HG03571 (cell line): ENCODE data around the gene HPF1.
A peak's percentile ranks its signal among the peaks of the same experiment; 100 is the strongest.
"Not testable (repeated sequence)": the region's sequence is repeated elsewhere in the genome, so short reads cannot be mapped to it uniquely, and the experiment has no call there.

Experiments used
- ATAC-seq: cut with Tn5 transposase; IDR thresholded peaks from one replicate; pipeline ENCODE4 v1.9.1; 2021; ENCODE audit not compliant: unreplicated experiment

The HPF1 gene

DNA sequence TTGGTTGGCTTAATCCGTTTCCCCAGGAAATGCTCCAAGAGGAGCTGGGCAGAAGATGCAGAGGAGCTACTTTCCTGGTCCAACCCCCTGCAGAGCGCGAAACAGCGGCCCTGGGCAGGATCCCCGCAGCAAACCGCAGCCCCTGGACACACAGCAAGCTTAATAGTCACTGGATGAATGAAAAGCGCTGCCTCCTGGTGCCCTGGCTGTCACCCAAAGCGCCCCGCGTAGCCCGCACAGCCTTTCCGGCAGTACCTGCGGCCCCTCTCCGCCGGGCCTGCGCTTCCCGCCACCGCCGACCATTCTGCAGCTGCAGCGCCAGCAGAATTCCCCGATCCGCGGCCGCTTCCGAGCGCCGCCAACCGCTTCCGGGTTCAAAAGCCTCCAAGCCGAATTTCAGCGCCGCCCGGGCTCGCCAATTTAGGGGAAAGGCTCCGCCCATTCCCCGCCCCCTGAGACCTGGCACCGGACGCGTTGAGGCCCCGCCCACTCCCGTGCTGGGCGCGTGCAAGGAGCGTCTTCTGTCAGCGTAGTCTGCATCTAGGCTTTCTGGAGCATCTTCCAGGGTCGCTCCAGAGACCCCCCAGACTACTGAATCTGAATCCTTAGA, at the start of gene HPF1:
Gene HPF1 (minus strand): TSS at position 370 of the 610 bp plus-strand sequence. CDS start 67 bp downstream, at position 303.
- ATAC-seq = peak; percentile 92

DNA sequence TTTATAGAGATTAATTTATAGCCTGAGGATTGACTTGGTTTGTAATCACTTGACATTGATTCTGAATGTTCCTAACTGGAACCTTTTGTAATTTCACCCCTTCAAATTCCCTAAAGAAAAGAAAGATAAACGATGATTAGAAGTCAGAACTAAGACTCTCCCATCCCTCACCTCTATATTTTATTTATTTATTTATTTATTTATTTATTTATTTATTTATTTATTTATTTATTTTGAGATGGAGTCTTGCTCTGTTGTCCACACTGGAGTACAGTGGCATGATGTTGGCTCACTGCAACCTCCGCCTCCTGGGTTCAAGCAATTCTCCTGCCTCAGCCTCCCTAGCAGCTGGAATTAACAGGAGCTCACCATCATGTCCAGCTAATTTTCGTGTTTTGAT, 49.0 kb upstream of the HPF1 start:
- ATAC-seq = not testable (repeated sequence)

DNA sequence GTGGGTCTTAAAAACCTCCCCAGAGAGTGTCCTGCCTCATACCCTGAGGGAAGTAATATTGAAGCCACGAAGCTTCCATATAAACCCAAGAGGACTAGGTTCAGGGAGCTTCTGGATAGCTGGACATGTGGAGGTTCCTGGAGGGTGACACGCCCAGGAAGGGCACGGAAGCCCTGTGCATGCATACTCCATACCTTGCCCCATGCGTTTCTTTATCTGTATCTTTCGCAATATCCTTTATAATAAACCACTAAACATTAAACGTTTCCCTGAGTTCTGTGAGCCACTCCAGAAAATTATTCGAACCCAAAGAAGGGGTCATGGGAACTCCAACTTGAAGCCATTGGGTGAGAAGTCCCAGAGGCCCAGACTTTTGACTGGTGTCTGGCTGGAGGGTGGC, 45.7 kb upstream of the HPF1 start:
- no peak for ATAC-seq

DNA sequence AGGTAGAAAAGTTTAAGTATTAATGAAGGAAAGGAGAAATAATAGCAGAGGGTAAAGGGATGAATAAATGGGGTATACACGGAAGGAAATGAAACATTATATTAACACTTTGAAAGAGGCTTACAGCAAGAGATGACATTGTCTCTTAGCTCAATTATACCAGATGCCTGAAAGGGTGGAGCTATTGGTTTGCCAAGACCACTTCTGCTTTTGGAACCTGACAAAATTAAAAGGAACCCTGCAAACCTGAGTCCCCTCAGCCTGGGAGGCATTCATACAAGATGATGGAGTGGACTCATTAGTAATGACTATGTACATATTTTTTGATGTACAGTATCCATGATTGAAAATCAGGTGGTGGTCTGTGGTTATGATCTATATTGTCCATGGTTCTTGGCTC, 45.1 kb upstream of the HPF1 start:
- ATAC-seq = no peak

DNA sequence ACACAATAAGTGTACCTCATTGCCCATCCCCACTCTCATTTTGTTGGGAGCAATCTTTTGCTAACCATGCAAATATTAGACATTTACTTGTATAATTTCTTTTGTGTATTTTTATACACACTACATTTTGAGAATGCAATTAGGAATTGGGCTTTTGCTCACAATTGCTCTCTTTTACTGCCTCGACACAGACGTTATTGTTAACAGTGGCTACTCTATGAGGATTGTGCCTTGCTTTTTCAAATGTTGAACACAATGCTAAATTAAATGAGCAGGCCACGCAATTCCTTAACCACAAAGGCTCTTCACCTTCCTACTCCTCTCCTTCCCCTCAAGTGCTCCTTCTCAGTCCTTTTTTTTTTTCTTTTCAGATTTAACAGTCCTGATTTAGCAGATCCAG, 42.8 kb upstream of the HPF1 start:
- no peak for ATAC-seq

DNA sequence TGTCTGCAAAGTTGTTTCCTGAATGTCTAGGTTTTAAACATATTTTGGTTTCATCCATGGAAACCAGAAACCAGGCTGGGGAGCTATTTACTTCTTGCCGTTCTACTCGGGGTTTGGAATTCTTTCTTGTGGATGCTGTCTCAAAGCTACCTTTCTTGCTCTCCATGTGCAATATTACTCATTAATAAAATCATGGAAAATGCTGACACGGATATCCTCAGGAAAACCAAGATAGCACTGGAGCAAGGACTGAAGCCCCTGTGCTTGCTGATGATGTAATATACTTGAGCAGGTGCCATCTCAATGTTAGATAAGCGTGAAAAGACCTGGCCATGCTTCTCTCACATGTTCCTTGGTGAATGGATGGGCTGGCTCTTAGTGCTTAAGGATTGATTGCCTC, 41.5 kb upstream of the HPF1 start:
- no peak for ATAC-seq

DNA sequence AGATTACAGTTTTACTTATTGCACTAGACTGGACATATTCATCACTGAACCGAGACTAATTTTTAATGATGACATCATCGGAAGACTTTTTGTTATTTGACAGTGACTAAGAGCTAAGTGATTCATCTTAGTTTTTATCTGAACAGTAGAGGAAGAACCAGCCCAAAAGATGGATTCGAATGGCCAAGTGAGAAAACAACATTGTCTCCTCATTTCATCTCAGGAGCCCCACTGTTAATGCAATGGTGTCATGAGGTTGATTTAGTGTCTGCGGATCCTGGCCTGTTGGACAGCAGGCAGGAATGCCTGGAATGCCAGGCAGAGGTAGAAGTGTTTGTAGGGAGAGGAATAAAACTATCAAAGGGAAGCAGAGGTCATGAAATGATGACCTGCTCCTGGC, 37.8 kb upstream of the HPF1 start:
- ATAC-seq = no peak

DNA sequence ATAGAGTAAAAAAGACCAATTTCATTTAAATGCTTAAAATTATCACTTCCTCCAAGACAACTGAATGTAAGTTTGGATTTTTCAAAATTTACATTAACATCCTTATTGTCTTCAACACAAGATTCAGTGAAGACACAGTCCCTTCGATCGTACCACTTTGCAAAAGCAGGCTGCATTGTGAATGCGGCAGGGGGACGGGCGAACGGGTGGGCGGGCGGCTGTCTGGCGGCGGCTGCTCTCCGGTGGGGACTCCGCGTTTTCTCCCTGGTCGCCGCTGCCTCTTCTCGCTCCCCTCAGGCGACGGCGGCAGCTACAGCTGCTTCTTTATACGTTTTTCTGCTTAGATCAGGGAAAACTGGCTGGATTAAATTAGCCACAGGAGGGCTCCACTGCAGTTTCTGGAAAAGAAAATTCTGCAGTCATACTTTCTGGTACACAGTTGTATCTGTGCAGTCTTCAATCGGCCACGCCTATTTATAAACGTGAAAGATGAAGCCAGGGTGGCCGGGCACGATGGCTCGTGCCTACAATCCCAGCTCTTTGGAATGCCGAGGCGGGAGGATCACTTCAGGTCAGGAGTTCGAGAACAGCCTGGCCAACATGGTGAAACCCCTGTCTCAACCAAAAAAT, 33.9 kb upstream of the HPF1 start:
- ATAC-seq = no peak

DNA sequence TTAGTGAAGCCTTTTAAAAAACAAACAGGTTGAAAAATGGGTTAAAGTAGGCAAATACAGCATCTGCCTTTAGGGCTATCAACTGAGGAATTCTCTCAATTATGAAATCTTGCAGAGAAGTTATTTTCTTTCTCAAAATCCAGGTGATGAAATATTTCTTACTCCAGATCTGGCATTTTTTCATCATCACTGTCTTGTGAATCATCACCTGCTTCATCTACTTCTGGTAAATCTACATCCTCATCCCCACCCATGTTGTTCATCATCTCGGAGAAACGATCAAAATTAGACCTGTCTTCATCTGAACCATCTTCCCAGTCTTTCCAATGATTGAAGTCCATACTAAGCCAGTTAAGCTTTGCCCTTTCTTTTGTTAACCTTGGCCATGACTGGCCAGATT, 33.3 kb upstream of the HPF1 start:
- ATAC-seq = no peak

DNA sequence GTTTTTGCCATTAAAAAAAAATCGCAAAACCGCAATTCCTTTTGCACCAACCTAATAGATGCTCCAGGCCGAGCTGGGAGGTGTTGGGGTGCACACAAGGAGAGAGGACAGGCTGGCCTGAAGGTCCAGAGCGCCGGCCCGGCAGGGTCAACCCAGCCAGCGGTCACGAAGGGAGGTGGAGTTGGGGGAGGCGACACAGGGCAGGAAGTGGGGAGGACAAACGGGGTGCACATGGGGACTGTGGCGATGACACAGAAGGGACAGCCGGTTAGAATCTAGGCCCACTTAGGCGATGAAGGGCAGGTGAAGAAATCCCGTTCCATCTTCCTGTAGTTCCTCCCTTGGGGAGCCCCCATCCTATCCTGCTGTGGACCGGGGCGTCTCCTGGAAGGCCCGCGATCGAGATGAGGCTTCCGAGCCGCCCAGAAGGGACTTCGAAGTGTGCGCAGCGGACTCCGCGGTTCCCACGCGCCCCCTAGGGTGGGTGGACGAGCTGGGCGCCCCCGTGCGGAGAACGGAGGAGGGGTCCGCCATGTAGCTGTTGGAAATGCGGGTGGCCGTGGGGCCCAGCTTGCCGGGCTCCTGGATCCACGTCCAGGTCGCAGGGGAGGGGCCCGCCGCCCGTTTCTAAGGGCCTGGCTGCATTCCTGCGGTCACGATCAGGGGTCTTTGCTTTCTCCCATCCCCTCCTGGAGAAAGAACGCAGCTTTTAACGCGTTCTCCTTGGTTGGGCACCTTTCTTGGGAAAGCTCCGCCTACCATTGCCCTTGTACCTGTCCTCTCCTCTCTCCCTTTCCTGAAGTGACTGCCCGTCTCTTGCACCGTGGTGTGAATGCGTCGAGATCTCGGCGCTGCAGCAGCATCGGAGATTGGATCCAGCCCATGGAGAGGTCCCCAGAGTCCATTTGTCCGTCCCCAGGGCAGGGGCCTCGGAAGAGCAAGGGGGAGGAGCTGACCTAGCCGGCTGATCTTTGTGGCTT, 17.0 kb upstream of the HPF1 start:
- no peak for ATAC-seq

DNA sequence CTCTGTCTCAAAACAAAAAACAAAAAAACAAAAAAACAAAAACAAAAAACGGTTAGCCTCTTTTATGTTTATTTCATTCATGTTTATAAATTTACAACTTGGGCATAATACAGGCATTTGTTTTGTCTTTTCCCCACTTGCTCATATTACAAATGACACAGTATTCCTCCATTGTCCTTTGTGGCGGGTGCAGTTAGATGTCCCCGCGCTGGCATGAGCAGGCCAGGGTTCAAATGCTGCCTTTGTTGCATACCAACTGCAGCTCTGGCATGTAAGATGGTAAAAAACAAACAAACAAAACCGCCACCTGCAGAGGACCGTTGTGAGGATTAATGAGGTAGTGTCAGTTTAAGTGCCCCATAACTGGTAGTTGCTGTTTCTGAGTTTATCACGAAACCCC, 16.1 kb upstream of the HPF1 start:
- no peak for ATAC-seq

DNA sequence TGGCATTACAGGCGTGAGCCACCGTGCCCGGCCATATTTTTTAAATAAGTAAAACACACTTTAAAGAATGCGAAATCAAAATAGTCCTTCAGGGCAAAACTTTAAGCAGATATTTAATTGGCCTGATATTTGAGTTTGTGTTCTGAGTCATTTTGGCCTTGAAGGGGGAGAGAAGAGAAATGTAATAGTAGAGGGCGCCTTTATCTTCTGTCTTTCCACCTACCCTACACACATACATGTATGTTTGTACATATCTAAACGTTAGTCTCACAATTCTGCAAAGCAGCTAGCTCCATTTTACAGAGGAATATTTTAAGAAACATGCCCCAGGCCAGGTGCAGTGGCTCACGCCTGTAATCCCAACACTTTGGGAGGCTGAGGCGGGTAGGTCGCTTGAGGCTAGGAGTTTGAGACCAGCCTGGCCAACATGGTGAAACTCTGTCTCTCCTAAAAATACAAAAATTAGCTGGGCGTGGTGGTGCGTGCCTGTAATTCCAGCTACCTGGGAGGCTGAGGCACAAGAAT, 13.9 kb upstream of the HPF1 start:
- ATAC-seq = not testable (repeated sequence)

DNA sequence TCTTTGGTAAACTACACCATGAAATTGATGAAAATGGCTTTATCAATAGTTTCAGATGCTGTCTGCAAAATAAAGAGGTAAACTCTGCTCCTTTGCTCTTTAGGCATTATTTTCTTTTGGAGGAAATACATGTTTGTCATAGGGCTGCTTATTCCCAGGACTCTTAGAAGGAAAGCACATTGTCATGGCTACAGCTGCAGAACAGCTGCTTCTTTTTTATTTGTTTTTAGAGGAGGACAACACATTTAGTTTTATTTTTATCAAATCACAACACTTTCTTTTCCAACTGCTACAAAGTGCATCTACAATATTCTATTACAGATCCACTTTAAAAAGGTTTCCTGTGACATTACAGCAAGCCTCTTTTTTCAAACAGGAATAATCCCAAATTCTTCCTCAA, 12.7 kb upstream of the HPF1 start:
- ATAC-seq = no peak

DNA sequence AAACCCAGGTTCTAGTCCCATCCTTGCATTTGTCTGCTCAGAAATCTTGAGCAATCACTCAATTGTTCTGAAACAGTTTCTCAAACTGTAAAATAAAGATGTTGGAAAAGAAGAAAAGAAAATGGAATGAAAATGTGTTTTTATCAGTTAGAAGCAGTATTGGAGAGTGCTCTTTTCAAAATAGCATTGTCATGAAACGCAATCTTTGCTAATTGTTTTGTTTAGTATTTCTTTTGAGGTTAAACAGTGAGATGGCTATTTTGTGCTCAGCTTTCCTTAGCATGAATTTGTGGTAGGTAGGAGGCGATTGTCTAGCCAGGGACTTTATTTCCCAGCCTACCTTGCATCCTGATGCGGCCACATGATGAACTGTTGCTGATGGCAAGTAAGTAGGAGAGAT, 10.6 kb upstream of the HPF1 start:
- no peak for ATAC-seq

DNA sequence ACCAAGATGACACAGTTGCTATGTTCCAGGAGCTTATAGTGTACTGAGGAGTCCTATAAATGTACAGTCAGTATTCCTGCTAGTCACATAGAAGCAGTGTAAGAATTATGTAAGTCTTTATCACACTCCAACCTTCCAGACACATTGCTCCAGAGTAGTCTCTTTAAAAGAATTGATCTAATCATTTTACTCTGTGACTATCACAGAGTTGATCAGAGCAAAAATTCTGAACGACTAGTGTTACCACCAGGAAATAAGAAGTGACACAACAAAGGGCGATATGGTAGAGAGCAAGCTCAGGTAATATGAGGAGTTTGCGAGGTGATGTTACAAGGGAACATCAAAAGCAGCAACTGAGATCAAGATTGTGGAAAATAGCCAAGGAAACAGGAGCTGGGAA, 9.0 kb upstream of the HPF1 start:
- no peak for ATAC-seq

DNA sequence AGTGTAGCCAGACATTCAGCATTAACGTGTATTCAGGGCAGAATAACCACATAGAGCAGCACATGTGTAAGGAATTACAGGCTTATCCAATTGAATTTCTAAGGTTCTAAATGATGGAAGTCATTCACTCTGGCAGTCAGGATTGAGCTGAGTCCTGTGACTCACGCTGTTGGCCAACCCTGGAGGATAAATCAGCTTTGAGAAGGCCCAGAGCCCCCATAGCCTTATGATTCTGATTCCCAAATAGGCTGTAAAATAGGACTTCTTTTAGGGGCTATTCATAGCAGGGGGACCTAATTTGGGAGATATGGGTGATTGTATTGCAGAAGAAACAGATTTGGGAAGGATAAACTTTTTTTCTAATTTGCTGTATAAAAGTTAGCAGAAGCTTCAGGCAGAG, 8.1 kb upstream of the HPF1 start:
- ATAC-seq = no peak

DNA sequence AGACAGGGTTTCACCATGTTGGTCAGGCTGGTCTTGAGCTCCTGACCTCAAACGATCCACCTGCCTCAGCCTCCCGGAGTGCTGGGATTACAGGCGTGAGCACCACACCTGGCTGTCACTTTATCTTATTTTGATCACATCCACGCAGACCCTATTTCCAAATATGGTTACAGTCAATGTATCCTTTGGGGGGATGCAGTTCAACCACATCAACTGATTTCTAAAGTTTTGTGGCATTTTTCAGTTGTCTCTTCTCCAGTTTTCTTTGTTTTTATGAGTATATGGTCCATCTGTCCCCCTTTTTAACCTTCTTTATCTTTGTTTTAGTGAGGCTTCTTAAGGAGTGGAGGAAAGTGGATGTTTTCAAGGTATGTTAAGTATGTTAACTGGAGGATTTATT, 4.1 kb upstream of the HPF1 start:
- no peak for ATAC-seq

DNA sequence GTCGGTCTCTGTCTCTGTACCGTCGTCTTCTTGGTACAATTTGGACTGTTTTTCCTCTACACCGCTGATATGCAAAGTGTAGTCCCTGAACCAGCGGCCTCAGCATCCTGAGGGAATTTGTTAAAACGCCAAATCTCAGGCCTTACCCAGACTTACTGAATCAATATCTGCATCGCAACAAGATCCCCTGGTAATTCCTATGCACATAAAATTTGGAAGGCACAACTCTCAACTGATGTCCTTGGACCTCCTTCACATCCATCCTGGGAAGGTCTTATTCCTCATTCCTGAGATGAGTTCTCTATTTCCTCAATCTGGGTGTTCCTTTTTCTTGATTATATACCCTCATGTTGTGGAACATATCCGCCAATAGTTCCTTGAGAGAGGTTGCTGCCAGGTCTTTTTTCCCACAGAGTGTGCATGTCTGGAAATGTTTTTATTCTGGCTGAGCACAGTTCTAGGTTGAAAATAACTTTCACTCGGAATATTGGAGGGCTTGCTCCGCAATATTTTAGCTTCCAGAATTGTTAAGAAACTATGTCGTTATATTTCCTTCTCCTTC, 738 bp upstream of the HPF1 start:
- peak; percentile 5 for ATAC-seq

DNA sequence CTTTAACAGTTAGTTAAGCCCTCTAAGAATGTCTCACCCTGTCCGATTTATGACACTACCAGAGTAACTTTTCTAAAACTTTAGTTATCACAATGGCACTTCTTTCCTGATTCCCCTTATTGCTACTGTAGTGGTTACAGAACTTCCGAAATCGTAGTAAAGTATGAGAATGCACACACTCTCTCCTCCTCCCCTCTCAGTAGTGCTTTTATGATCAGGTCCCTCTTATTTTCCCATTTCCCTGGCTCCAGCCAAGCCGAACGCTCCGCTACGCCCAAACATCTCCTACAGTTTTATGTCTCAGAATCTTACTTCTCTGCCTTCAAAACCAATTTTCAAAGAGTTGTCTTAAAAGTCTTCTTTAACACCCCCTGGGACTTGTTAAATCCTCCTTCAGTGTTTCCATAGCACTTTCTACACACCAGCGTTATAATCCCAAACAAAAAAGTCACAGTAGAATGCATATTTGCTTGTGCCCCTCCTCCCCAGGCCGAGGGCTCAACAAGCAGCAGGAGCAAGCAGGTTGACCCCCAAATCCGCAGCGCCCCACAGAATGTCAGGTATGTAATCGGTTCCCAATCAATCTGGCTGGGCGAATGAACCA, 671 bp downstream of the HPF1 start:
- ATAC-seq = peak; percentile 3

DNA sequence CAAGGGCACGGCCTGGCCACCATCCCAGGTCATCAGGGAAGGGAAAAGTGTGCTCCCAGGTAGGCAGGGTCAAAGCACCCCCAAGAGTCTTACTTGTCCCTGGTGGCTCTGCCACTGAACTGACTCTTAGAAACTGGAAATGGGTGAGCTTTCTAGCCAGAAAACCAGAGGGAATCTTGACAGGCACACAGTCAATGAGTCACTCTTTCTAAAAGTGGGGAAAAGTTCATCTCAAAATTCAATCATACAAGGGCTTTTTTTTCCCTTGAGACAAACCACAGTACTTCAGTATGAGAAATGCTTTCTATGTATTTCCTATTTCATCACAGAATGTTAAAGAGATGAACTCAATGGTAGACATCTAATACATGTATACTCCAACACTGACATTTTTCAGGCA, 12.5 kb downstream of the HPF1 start:
- ATAC-seq = no peak

DNA sequence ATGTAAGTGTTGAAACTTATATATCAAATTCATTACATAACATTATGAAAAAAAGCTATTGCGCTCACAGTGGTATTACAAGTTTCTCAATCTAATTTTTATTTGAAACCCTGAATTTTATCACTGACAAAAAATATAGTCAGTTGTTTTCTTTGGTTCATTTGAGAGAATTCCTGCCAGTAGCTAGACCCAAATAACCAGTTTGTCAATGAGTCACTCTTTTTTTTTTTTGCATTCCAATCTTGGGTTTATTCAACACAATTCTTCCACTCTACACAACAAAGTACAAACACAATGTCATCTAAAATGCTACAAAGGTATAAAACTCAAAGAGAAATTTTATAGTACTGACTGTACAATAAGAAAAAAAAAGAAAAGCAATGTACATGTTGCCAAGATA, 13.1 kb downstream of the HPF1 start:
- ATAC-seq = no peak
